Esophagus squamous epithelium (tissue), 5 donors: ENCODE measurements around the gene TMEM131L. TPM values are rescaled to one million over a fixed set of nuclear protein-coding genes. Genes with fewer than 3 reads are reported as not detected.
A peak's percentile ranks its signal among the peaks of the same experiment; 100 is the strongest.

Experiments
- DNase-seq: peaks from one replicate; lab custom pipeline; 2025; lab: John Stamatoyannopoulos, UW
- H3K27ac ChIP-seq, 4 donors: fragments of 200-600 bp; sonication (generic); one replicate each; pipeline ENCODE4 v1.5.1; 2016 to 2019; ENCODE audit warnings: mild to moderate bottlenecking in 1 of 4
- H3K27me3 ChIP-seq, 4 donors: fragments of 200-600 bp; sonication (generic); 1 replicate in 3 of 4; 2 replicates in 1 of 4; pipeline versions ENCODE4 v1.5.1 to v1.6.0; 2017 to 2021; ENCODE audit warnings: antibody characterized with exemption in 1 of 4
- H3K36me3 ChIP-seq, 3 donors: fragments of 200-600 bp; sonication (generic); one replicate each; pipeline ENCODE4 v1.5.1; 2016 to 2019
- H3K4me1 ChIP-seq, 3 donors: fragments of 200-600 bp; sonication (generic); one replicate each; pipeline ENCODE4 v1.5.1; 2017 to 2019
- H3K4me3 ChIP-seq, 4 donors: fragments of 200-600 bp; sonication (generic); 1 replicate in 3 of 4; 2 replicates in 1 of 4; pipeline ENCODE4 v1.5.1; 2016 to 2019; ENCODE audit warnings: mild to moderate bottlenecking in 2 of 4, moderate library complexity in 1 of 4
- H3K9me3 ChIP-seq, 3 donors: fragments of 200-600 bp; sonication (generic); one replicate each; pipeline ENCODE4 v1.5.1; 2016 to 2019
- CTCF ChIP-seq, 6 experiments: fragments of 450-650 bp in 4 of 6; fragments of 200-600 bp in 2 of 6; sonication (generic) in 2 of 6; IDR thresholded peaks; one replicate each; pipeline ENCODE4 v1.5.1; 2016 to 2019; ENCODE audit warnings: antibody characterized with exemption in 6 of 6, mild to moderate bottlenecking in 4 of 6, moderate library complexity in 4 of 6
- POLR2A ChIP-seq, 4 donors: fragments of 450-650 bp; IDR thresholded peaks; one replicate each; pipeline ENCODE4 v1.6.1; 2017; ENCODE audit warnings: antibody characterized with exemption in 4 of 4, mild to moderate bottlenecking in 4 of 4, moderate library complexity in 3 of 4
- WGBS, 2 donors: methylation state at CpG; one replicate each; pipeline ENCODE4 v1.1.5; 2018; 5-methylcytosine and 5-hydroxymethylcytosine counted together
- intact Hi-C: fragments of 100-400 bp; cut with DNase I; formaldehyde crosslinking; loops from one replicate; pipeline ENCODE4 v1.15.0; 2022
- total RNA-seq, 4 donors: library from RNA; depleted of rRNA; stranded (reverse); fragments of >200 nt; gene quantifications; one replicate each; pipeline ENCODE4 v1.1.0, GENCODE V29; 2016
- donor health status: DM: yes; HTN: yes; CAD: no.

The TMEM131L gene
- total RNA-seq, 4 donors from 2014 or later = 9.2 to 14.7 (median 12.4) TPM

GRCh38 chr4:153480704-153481103, 14.5 kb downstream of the TMEM131L start:
- TF ChIP-seq CTCF (IDR thresholded peaks at IDR 0.05) (no peak), POLR2A (IDR thresholded peaks at IDR 0.05) (no peak)
- Histone ChIP-seq H3K4me3 (no peak overlapping the region), H3K27me3 (no peaks in the 10 kb centered on the region), H3K9me3 (no peaks in the 10 kb centered on the region), H3K36me3 (peaks cover 0 to 26% (median 0%) of the 10 kb centered on the region in 3 donors), H3K27ac (no peak overlapping the region), H3K4me1 (peaks cover 1 to 58% (median 14%) of the 10 kb centered on the region in 3 donors)
- 78 to 84% methylated on average over 5 of the region's 5 CpGs for WGBS, 2 donors
- intact Hi-C loops = no loop called here
- no peak for DNase-seq

GRCh38 chr4:153481478-153481877, 15.3 kb downstream of the TMEM131L start:
- no peak overlapping the region for H3K27ac ChIP-seq
- H3K9me3 ChIP-seq = no peaks in the 10 kb centered on the region
- intact Hi-C loops = no loop called here
- WGBS, 2 donors = 91 to 94% methylated on average over 8 to 9 of the region's 9 CpGs
- H3K4me1 ChIP-seq = peaks cover 8 to 66% (median 22%) of the 10 kb centered on the region in 3 donors
- TF ChIP-seq CTCF (IDR thresholded peaks at IDR 0.05) = no peak
- TF ChIP-seq POLR2A (IDR thresholded peaks at IDR 0.05) = no peak
- H3K27me3 ChIP-seq = no peaks in the 10 kb centered on the region
- H3K36me3 ChIP-seq = peaks cover 0 to 20% (median 0%) of the 10 kb centered on the region in 3 donors
- no peak overlapping the region for H3K4me3 ChIP-seq
- no peak for DNase-seq

- TF ChIP-seq POLR2A (IDR thresholded peaks at IDR 0.05) (no peak), CTCF (IDR thresholded peaks at IDR 0.05) (no peak)
- H3K4me1 ChIP-seq = peaks cover 28 to 75% (median 44%) of the 10 kb centered on the region in 3 donors
- WGBS, 2 donors = 55 to 68% methylated on average over 10 of the region's 10 CpGs
- peak overlapping the region in 3 of 4 donors; percentile 50 to 63 (median 62) for H3K27ac ChIP-seq
- H3K27me3 ChIP-seq = no peaks in the 10 kb centered on the region
- no peaks in the 10 kb centered on the region for H3K9me3 ChIP-seq
- H3K4me3 ChIP-seq = peak overlapping the region in 2 of 4 donors; percentile 4 to 29
- no peak for DNase-seq
- H3K36me3 ChIP-seq = peaks cover 0 to 19% (median 0%) of the 10 kb centered on the region in 3 donors
- intact Hi-C loops = no loop called here
Observed at GRCh38 chr4:153483432-153484418, 17.6 kb downstream of the TMEM131L start.

- WGBS, 2 donors = 67 to 91% methylated on average over 2 of the region's 2 CpGs
Observed at GRCh38 chr4:153485359-153485758, 19.2 kb downstream of the TMEM131L start.

More at GRCh38 chr4:153485359-153485758, 19.2 kb downstream of the TMEM131L start:
- Histone ChIP-seq H3K27ac (peak overlapping the region; percentile 83 to 90 (median 89)), H3K4me1 (peaks cover 33 to 78% (median 59%) of the 10 kb centered on the region in 3 donors), H3K9me3 (no peaks in the 10 kb centered on the region), H3K27me3 (no peaks in the 10 kb centered on the region), H3K4me3 (no peak overlapping the region), H3K36me3 (peaks cover 0 to 12% (median 0%) of the 10 kb centered on the region in 3 donors)
- TF ChIP-seq POLR2A (IDR thresholded peaks at IDR 0.05) (no peak), CTCF (IDR thresholded peaks at IDR 0.05) (no peak)
- intact Hi-C loops = no loop called here
- DNase-seq = no peak
